SJSA1 (cell line): ENCODE data around the gene REXO1. TPM values are rescaled to one million over a fixed set of nuclear protein-coding genes. Genes with fewer than 3 reads are reported as not detected.

Source experiments
- DNase-seq, 2 experiments: peaks; one replicate each; pipeline ENCODE4 v3.0.0-alpha.2; 2015 to 2020; ENCODE audit warnings: low spot score in 2 of 2, low read depth in 1 of 2
- H3K27ac ChIP-seq: fragments of 250-450 bp; sonication (Bioruptor Pico); 2 replicates; pipeline ENCODE4 v1.5.1; 2020; ENCODE audit warnings: mild to moderate bottlenecking, moderate library complexity
- H3K27me3 ChIP-seq: fragments of 250-450 bp; sonication (Bioruptor Pico); replicated peaks from 2 replicates; pipeline ENCODE4 v1.5.1; 2020; ENCODE audit warnings: mild to moderate bottlenecking, moderate library complexity
- H3K36me3 ChIP-seq: fragments of 250-450 bp; sonication (Bioruptor Pico); 2 replicates; pipeline ENCODE4 v1.5.1; 2020; ENCODE audit warnings: mild to moderate bottlenecking
- H3K4me1 ChIP-seq: fragments of 250-450 bp; sonication (Bioruptor Pico); replicated peaks from 2 replicates; pipeline ENCODE4 v1.6.1; 2021; ENCODE audit warnings: mild to moderate bottlenecking
- H3K4me3 ChIP-seq: fragments of 250-450 bp; sonication (Bioruptor Pico); 2 replicates; pipeline ENCODE4 v1.5.1; 2020; ENCODE audit warnings: mild to moderate bottlenecking
- H3K9me3 ChIP-seq: fragments of 250-450 bp; sonication (Bioruptor Pico); replicated peaks from 2 replicates; pipeline ENCODE4 v1.5.1; 2020; ENCODE audit warnings: mild to moderate bottlenecking
- total RNA-seq: library from RNA; depleted of rRNA; stranded (reverse); fragments of >200 nt; shearing (Covaris generic); gene quantifications from 2 replicates; pipeline ENCODE4 v1.2.3, GENCODE V29; 2014

REXO1 gene
- total RNA-seq, 1 experiment from 2014 or later: 14.1 TPM

GRCh38 chr19:1861599-1862031 is 13.3 kb upstream of the REXO1 start:
- no peaks in the 10 kb centered on the region for H3K9me3 ChIP-seq
- DNase-seq: no peak
- H3K36me3 ChIP-seq: peaks cover 2% of the 10 kb centered on the region
- H3K27me3 ChIP-seq: no peaks in the 10 kb centered on the region
- H3K27ac ChIP-seq: no peak overlapping the region
- H3K4me1 ChIP-seq: peaks cover 19% of the 10 kb centered on the region
- H3K4me3 ChIP-seq: peak overlapping the region; percentile 57

GRCh38 chr19:1860821-1861598 is 12.7 kb upstream of the REXO1 start:
- Histone ChIP-seq H3K4me1 (peaks cover 20% of the 10 kb centered on the region), H3K4me3 (no peak overlapping the region; the same call in 1 of the 2 replicates), H3K27me3 (no peaks in the 10 kb centered on the region), H3K9me3 (no peaks in the 10 kb centered on the region), H3K36me3 (peaks cover 2% of the 10 kb centered on the region), H3K27ac (no peak overlapping the region)
- DNase-seq: no peak

GRCh38 chr19:1860042-1860775 is 11.9 kb upstream of the REXO1 start:
- no peak for DNase-seq
- Histone ChIP-seq H3K9me3 (no peaks in the 10 kb centered on the region), H3K4me1 (peaks cover 27% of the 10 kb centered on the region), H3K36me3 (peaks cover 2% of the 10 kb centered on the region), H3K27ac (no peak overlapping the region), H3K4me3 (no peak overlapping the region), H3K27me3 (no peaks in the 10 kb centered on the region)

- H3K27ac ChIP-seq: no peak overlapping the region
- no peak for DNase-seq
- peaks cover 4% of the 10 kb centered on the region for H3K36me3 ChIP-seq
- H3K27me3 ChIP-seq: no peaks in the 10 kb centered on the region
- peaks cover 25% of the 10 kb centered on the region for H3K4me1 ChIP-seq
- no peak overlapping the region for H3K4me3 ChIP-seq
- no peaks in the 10 kb centered on the region for H3K9me3 ChIP-seq
These were observed 11.1 kb upstream of the REXO1 start for GRCh38 chr19:1859331-1859781.

- peaks cover 28% of the 10 kb centered on the region for H3K4me1 ChIP-seq
- peaks cover 9% of the 10 kb centered on the region for H3K36me3 ChIP-seq
- H3K4me3 ChIP-seq: no peak overlapping the region
- DNase-seq: no peak
- no peaks in the 10 kb centered on the region for H3K27me3 ChIP-seq
- no peak overlapping the region for H3K27ac ChIP-seq
- H3K9me3 ChIP-seq: no peaks in the 10 kb centered on the region
These were observed 10.3 kb upstream of the REXO1 start for GRCh38 chr19:1858412-1859081.

- no peak overlapping the region for H3K27ac ChIP-seq
- H3K4me3 ChIP-seq: no peak overlapping the region
- no peaks in the 10 kb centered on the region for H3K27me3 ChIP-seq
- peaks cover 35% of the 10 kb centered on the region for H3K4me1 ChIP-seq
- peaks cover 10% of the 10 kb centered on the region for H3K36me3 ChIP-seq
- DNase-seq: no peak
- no peaks in the 10 kb centered on the region for H3K9me3 ChIP-seq
These were observed 9.5 kb upstream of the REXO1 start for GRCh38 chr19:1857648-1858326.

- Histone ChIP-seq H3K4me3 (no peak overlapping the region), H3K4me1 (peaks cover 31% of the 10 kb centered on the region), H3K27ac (no peak overlapping the region), H3K9me3 (no peaks in the 10 kb centered on the region), H3K27me3 (no peaks in the 10 kb centered on the region), H3K36me3 (peaks cover 11% of the 10 kb centered on the region; the same call in 1 of the 2 replicates)
- DNase-seq: no peak
These were observed 8.7 kb upstream of the REXO1 start for GRCh38 chr19:1856698-1857603.

- H3K27ac ChIP-seq: no peak overlapping the region
- H3K9me3 ChIP-seq: no peaks in the 10 kb centered on the region
- no peaks in the 10 kb centered on the region for H3K27me3 ChIP-seq
- no peak overlapping the region for H3K4me3 ChIP-seq
- no peak for DNase-seq
- H3K4me1 ChIP-seq: peaks cover 25% of the 10 kb centered on the region
- H3K36me3 ChIP-seq: peaks cover 11% of the 10 kb centered on the region; the same call in 1 of the 2 replicates
These were observed 8.0 kb upstream of the REXO1 start for GRCh38 chr19:1856345-1856697.

- H3K9me3 ChIP-seq: no peaks in the 10 kb centered on the region
- H3K36me3 ChIP-seq: peaks cover 11% of the 10 kb centered on the region; the same call in 1 of the 2 replicates
- H3K27ac ChIP-seq: peak overlapping the region; percentile 31; the same call in 1 of the 2 replicates
- peaks cover 24% of the 10 kb centered on the region for H3K4me1 ChIP-seq
- H3K4me3 ChIP-seq: 0 out of 2 replicates have a peak overlapping the region, but pooled peaks have one; percentile 5
- no peak for DNase-seq
- no peaks in the 10 kb centered on the region for H3K27me3 ChIP-seq
These were observed 7.6 kb upstream of the REXO1 start for GRCh38 chr19:1855828-1856255.

GRCh38 chr19:1855040-1855827 is 7.0 kb upstream of the REXO1 start:
- 0 out of 2 replicates have a peak overlapping the region, but pooled peaks have one; percentile 5 for H3K4me3 ChIP-seq
- H3K27ac ChIP-seq: peak overlapping the region; percentile 31; the same call in 1 of the 2 replicates
- no peaks in the 10 kb centered on the region for H3K9me3 ChIP-seq
- H3K36me3 ChIP-seq: peaks cover 11% of the 10 kb centered on the region; the same call in 1 of the 2 replicates
- DNase-seq: peak; percentile 44 to 88
- H3K27me3 ChIP-seq: no peaks in the 10 kb centered on the region
- peaks cover 24% of the 10 kb centered on the region for H3K4me1 ChIP-seq

GRCh38 chr19:1854542-1855039 is 6.3 kb upstream of the REXO1 start:
- H3K9me3 ChIP-seq: no peaks in the 10 kb centered on the region
- H3K4me3 ChIP-seq: no peak overlapping the region
- H3K27me3 ChIP-seq: no peaks in the 10 kb centered on the region
- H3K36me3 ChIP-seq: peaks cover 11% of the 10 kb centered on the region; the same call in 1 of the 2 replicates
- H3K4me1 ChIP-seq: peaks cover 24% of the 10 kb centered on the region
- no peak overlapping the region for H3K27ac ChIP-seq
- no peak for DNase-seq
